Glomerular visceral epithelial cell (primary cell): ENCODE results near the gene INSR.
"Not testable (repeated sequence)": the region's sequence is repeated elsewhere in the genome, so short reads cannot be mapped to it uniquely, and the experiment has no call there.

Experiments used
- DNase-seq: peaks from one replicate; pipeline ENCODE4 v3.0.0-alpha.2; 2016; ENCODE audit errors: extremely low spot score

Gene INSR

DNA sequence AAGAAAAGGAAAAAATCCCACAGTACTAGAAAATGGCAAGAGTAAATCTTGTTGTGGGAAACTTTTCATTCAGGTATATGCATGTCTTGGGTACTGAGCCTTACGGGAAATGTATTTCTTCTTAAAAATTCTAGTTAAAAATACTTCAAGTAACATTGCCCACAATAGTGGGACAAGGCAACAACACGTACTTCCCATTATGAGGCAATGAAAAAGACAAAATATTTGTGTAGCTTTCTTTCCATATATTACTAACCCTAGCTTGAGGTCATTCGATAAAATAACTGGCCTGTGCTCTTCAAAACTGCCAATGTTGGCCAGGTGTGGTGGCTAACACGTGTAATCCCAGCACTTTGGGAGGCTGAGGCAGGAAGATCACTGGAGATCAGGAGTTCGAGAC lies 99.2 kb downstream of the INSR start:
- no peak for DNase-seq

- DNase-seq, result no peak
Measured at GRCh38 chr19:7194566-7194965, 99.6 kb downstream of the INSR start.

DNA sequence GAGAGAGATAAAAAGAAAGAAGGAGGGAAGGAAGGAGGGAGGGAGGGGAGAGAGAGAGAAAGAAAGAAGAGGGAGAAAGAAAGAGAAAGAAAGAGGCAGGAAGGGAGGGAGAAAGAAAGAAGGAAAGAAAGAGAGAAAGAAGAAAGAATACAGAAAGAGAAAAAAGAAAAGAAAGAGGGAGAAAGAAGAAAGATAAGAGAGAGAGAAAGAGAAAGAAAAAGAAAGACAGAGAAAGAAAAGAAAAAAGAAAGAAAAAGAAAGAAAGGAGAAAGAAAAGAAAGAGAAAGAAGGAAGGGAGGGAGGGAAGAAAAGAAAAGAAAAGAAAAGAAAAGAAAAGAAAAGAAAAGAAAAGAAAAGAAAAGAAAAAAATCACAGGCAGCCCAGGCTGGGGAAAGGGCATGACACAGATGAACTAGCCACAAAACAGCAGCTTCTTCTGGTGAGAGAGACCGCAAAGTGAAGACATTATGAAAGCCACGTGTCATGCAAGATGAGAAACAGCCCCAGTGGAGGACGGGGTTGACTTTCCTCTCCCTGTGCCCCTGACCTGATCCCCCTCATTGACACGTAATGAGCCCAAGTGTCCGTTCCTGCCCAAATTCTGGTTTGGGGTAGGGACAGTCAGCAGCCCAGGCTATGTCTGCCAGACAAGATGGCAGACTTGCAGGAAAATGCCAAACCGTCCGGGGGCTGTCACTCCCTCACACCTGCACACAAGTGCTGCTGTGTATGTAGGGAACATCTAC lies 102.1 kb downstream of the INSR start:
- DNase-seq, result no peak

DNA sequence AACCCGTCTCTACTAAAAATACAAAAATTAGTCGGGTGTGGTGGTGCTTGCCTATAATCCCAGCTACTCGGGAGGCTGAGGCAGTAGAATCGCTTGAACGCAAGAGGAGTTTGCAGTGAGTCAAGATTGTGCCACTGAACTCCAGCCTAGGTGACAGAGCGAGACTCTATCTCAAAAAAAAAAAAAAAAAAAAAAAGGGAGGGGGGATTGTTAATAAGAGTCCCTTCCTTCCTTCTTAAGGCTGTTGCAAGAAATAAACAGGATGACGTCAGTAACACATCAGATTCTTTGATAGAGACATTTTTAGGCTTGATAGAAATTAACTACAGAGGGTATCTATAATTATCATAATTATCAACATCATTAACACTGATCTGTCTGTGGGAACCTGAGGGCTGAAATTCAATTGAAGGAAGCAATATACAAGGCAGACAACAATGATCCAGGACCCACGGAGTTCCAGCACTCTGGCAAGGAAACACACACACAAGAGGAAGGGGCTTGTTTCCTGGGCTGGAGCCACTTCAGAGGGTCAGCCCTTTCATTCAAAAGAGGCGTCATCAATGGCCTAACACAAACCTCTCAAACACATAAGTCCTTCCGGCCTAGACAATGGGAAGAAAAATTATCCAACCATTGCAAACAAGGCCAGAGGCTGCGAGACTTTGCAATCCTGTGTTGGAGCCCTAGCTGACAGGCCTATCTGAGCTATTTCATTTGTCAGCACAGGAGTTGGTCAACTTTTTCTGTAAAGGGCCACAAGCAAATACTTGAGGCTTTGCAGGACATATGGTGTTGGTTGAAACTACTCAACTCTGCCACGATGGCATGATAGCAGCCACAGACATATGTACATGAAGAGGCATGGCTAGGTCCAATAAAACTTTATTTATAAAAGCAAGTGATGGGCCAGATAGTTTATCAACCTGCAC lies 105.2 kb downstream of the INSR start:
- no peak for DNase-seq

DNA sequence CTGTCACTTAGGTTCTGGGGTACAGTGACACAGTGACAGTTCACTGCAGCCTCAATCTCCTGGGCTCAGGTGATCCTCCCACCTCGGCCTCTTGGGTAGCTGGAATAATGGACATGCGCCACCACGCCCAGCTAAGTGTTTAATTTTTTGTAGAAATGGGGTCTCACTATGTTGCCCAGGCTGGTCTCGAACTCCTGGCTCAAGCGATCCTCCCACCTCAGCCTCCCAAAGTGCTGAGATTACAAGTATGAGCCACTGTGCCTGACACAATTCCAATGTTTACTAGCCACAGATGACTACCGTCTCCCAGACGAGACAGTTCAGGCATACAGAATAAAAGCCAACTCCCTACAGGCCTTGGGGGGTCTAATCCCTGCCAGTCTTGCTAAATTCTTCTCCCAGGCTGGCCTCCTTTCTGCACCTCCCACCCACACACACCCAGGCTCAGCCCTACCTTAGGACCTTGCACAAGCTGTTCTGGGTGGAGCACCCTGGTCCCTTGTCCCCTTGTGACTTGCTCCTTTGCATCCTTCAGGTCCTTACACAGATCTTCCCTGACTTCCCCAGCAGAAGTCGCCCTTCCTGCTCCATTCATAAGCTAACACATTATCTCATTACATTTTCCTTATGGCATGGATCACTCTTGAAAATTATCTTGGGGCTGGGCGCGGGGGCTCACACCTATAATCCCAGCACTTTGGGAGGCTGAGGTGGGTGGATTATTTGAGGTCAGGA lies 106.4 kb downstream of the INSR start:
- DNase-seq, result no peak

DNA sequence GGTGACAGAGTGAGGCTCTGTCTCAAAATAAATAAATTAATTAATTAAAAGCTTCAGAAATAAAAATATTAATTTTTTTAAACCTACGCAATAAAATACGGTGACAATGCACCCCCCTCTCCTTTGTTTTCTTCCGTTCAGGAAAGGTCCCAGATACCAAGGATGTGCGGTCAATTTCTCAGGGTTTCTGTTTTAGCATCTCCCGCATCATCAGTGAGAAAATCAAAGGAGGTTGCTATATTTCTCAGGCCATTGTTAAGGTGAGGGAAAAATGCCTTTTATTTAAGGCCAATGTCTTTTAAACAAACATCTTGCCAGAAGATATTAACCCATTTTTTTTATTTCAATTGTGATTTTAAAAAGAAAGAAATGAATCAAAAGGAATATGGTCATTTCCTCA lies 111.7 kb downstream of the INSR start:
- DNase-seq, result no peak

GRCh38 chr19:7179917-7180306 lies 114.3 kb downstream of the INSR start:
- no peak for DNase-seq

DNA sequence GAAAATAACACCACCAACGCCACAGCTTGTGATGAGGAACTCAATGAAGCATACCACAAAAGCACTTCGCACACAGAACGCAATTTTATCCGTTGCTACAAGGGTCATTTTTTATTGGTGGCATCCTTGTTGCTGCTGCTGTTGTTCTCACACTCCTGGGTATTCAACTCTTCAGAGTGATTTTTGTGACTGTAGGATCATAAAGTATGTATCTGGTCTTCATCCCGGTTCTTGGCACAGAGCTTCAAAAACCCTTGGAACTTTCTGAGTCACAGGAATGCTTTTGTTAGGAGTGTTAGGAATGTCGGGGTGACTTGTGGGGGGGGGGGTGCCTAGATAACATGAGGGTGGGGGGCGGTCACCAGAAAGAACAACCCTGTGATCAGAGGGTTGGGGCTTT lies 116.3 kb downstream of the INSR start:
- no peak for DNase-seq

DNA sequence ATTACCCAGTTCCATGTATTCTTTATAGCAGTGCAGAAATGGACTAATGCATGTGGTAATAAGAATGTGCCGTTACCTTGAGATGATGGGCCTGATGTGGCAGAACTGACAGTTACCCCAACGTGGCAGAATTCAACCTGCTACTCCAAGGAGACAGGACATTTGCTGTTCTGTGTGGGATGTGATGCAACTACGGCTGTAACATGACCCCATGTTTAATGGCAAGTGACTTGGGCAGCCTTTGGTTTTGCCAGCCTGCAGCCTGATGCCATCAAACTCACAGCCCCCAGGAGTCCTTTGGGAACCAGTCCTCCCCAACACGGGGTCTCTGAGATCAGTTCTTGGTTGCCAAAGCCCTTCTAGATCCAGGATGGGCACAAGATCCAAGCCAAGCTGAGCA lies 117.4 kb downstream of the INSR start:
- no peak for DNase-seq

DNA sequence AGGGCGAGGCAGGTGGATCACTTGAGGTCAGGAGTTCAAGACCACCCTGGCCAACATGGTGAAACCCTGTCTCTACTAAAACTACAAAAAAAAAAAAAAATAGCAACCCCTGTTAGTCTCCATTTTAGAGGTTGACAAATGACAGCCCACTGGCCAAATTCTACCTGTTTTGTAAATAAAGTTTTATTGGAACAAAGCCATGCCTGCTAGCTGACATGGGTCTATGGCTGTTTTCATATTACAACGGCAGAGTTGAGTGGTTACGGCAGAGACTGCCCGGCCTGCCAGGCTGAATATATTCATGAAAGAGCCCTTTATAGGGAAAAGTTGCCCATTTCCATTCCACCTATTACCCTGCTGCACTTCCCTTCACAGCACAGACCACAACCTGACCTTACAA lies 121.4 kb downstream of the INSR start:
- DNase-seq, result no peak

GRCh38 chr19:7170983-7171382 lies 123.2 kb downstream of the INSR start:
- no peak for DNase-seq

DNA sequence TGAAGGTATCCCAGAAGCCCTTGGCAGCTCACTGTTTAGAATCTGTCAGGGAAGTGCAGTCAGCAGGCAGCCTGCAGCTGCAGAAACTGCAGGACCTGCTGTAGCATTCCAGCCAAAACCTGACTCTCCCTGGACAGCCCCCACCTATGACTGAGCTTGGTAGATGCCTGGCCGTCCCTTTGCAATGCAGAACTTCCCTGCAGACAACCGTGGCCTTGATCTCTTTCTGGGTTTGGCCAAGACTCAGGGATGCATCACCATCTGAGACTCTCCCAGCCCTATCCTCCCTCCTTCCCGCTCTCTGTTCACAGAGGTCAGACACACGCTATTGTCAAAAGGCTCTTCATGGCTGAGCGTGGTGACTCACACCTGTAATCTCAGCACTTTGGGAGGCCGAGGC lies 125.3 kb downstream of the INSR start:
- DNase-seq, result no peak

DNA sequence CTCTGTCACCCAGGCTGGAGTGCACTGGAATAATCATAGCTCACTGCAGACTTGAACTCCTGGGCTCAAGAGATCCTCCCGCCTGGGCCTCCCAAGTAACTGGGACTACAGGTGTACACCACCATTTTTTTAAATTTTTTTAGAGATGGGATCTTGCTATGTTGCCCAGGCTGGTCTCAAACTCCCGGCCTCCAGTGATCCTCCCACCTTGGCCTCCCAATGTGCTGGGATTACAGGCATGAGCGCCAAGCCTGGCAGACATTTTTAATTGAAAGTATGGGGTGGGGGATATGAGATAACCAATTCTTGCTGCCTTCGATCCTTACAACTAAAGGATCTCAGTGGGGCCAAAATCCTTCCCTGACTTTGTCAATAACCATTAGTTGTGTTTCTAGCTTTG lies 132.9 kb downstream of the INSR start:
- DNase-seq, result no peak

- no peak for DNase-seq
Measured at GRCh38 chr19:7159105-7159933, 134.9 kb downstream of the INSR start.

DNA sequence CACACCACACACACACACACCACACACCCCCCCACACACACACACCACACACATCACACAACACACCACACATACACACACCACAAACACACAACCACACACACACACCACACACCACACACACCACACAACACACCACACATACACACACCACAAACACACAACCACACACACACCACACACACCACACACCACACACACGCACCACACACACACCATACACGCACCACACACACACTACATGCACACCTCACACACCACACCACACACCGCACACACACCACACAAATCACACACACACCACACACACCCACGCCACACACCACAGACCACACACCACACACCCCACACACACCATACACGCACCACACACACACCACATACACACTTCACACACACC lies 141.2 kb downstream of the INSR start:
- no peak for DNase-seq

GRCh38 chr19:7152568-7152967 lies 141.6 kb downstream of the INSR start:
- DNase-seq, result no peak

GRCh38 chr19:7149956-7150705 lies 144.1 kb downstream of the INSR start:
- no peak for DNase-seq

DNA sequence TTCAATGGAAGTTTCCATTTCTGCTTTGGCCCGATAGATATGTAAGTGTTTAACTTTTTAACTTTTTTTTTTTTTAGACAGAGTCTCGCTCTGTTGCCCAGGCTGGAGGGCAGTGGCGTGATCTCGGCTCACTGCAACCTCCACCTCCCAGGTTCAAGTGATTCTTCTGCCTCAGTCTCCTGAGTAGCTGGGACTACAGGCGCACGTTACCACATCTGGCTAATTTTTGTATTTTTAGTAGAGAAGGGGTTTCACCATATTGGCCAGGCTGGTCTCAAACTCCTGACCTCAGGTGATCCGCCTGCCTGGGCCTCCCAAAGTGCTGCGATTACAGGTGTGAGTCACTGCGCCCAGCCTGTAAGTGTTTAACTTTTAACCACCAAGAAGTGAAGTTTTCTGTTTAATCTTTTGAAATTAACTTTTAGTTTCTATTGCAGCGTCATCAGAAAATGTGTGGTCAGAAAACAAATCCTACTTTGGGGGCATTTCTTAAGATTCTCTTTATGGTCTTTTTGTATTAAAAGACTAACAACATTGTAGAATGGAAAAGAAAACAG lies 147.0 kb downstream of the INSR start:
- DNase-seq, result not testable (repeated sequence)

- not testable (repeated sequence) for DNase-seq
Measured at GRCh38 chr19:7146086-7146485, 148.1 kb downstream of the INSR start.

DNA sequence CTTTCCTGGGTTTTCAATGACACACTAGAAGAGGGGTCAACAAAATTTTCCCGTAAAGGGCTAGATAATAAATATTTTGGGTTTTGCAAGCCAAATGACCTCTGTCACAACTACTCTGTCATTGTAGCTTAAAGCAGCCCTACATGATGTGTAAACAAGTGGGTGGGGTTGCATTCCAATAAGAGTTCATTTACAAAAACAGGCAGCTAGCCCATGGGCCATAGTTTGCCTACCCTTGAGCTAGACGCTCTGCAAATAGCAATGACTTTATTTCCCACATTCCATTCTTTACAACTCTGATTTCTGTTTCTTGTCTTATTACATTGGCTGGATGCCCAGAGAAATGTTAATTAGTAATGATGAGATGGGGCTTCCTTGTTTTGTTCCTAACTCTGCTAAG lies 148.7 kb downstream of the INSR start:
- DNase-seq, result no peak

DNA sequence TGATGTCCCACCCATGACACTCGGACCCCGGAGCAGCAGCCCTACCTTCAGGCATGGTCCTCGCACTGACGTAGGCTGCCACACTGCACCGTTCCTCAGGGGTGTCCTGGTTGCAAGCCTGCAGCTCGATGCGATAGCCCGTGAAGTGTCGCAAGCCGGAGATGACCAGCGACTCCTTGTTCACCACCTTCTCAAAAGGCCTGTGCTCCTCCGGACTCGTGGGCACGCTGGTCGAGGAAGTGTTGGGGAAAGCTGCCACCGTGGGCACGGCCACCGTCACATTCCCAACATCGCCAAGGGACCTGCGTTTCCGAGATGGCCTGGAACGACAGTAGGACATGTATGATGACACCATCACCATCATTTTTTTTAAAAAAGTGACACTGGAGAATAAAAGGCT lies 151.4 kb downstream of the INSR start:
- no peak for DNase-seq
